Activated CD4-positive, alpha-beta memory T cell treated with anti-CD3 and anti-CD28 coated beads, Interleukin-2, amount 10 ng/mL, durations not matched to agents 7 days and 5 days (primary cell): ENCODE measurements around the gene PIH1D1. TPM values are rescaled to one million over a fixed set of nuclear protein-coding genes. Genes with fewer than 3 reads are reported as not detected.

ENCODE experiments used
- CTCF ChIA-PET: fragments of 350-600 bp; sonication (Branson Sonifier 250); formaldehyde crosslinking; loops from one replicate; lab custom pipeline; 2021; ENCODE audit warnings: antibody characterized with exemption, inconsistent platforms; lab: Charles Lee
- POLR2A ChIA-PET: fragments of 350-600 bp; sonication (Branson Sonifier 250); formaldehyde crosslinking; loops from one replicate; lab custom pipeline; 2021; ENCODE audit warnings: antibody characterized with exemption; lab: Charles Lee
- DNase-seq: peaks from one replicate; pipeline ENCODE4 v3.0.0-alpha.2; 2020
- H3K27ac Mint-ChIP-seq: one replicate; pipeline ENCODE4 v1.8.0; 2021; ENCODE audit warnings: mild to moderate bottlenecking, mixed read lengths
- H3K27me3 Mint-ChIP-seq: one replicate; pipeline ENCODE4 v1.8.0; 2021; ENCODE audit warnings: mixed read lengths
- H3K36me3 Mint-ChIP-seq: one replicate; pipeline ENCODE4 v1.8.0; 2021; ENCODE audit warnings: low read depth, mixed read lengths
- H3K4me1 Mint-ChIP-seq: one replicate; pipeline ENCODE4 v1.8.0; 2021; ENCODE audit warnings: mixed read lengths
- H3K4me3 Mint-ChIP-seq: one replicate; pipeline ENCODE4 v1.8.0; 2021; ENCODE audit warnings: mild to moderate bottlenecking, mixed read lengths
- H3K9me3 Mint-ChIP-seq: one replicate; pipeline ENCODE4 v1.8.0; 2021; ENCODE audit warnings: mixed read lengths
- total RNA-seq, 2 experiments: library from RNA; stranded (reverse); gene quantifications; one replicate each; pipeline ENCODE4 v1.2.3, GENCODE V29; 2021

The PIH1D1 gene
- 100 to 1,000 TPM; 168 to 170 TPM for total RNA-seq

DNA sequence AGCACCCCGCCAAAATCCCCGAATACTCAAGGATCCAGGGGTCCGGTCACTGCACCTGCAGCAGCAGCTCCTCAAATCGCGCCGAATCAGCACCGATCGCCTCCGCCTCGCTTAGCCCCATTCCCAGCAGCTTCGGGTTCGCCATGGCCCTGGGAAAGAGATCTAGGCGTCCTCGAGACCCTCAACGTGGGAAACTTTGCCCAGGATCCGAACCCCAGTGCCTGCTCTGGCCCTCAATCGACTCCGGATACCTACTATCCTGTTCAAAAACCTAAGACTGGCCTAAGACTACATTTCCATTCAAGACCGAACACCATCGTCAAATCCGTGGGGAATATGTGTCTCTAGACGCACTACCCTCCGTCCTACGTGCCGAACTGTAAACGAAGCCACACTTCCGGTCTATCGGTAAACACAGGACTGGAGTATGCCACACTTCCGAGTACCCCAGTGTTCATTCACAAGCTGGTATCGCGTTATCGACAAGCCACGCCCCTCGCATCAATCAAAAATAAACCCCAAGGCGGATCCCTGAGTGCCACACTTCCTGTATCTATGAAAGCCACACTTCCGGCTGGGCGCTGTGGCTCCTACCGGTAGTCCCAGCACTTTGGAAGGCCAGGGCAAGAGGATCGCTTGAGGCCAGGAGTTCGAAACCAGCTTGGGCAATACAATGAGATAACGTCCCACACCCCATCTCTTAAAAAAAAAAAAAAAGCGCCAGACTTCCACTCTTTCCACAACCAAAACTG lies at the start of gene PIH1D1:
Gene PIH1D1 (minus strand): TSS at position 385 of the 752 bp plus-strand sequence. CDS start 240 bp downstream, at position 145.
- peaks cover 72% of the 10 kb centered on the region for H3K4me1 Mint-ChIP-seq
- peaks cover 54% of the 10 kb centered on the region for H3K36me3 Mint-ChIP-seq

GRCh38 chr19:49499030-49499670 lies 47.5 kb upstream of the PIH1D1 start:
- no peaks in the 10 kb centered on the region for H3K27me3 Mint-ChIP-seq
- ChIA-PET POLR2A (interaction anchor here (0.6 to 2.8 kb wide), 11 partner anchors 29 to 539 kb away, joined by 3 to 7 read pairs (median 3); partner anchors contain the start of genes AKT1S1, PTH2 and TBC1D17), CTCF (interaction anchor here (0.7 to 1.7 kb wide), 6 partner anchors 8 to 50 kb away, joined by 3 to 7 read pairs (median 3); partner anchors contain the start of genes ALDH16A1 and RPL13A)
- peak overlapping the region; percentile 98 for H3K4me3 Mint-ChIP-seq
- DNase-seq = peak; percentile 72
- peak overlapping the region; percentile 99 for H3K27ac Mint-ChIP-seq
- peaks cover 65% of the 10 kb centered on the region for H3K4me1 Mint-ChIP-seq
- H3K9me3 Mint-ChIP-seq = no peaks in the 10 kb centered on the region
- peaks cover 42% of the 10 kb centered on the region for H3K36me3 Mint-ChIP-seq

More for the DNA sequence above, at the start of gene PIH1D1:
- CTCF ChIA-PET = interaction anchor here (0.6 to 10.1 kb wide), 10 partner anchors 9 to 1060 kb away, joined by 3 to 159 read pairs (median 4); partner anchors contain the start of genes FLT3LG and RUVBL2
- POLR2A ChIA-PET = interaction anchor here (0.8 to 6.8 kb wide), 16 partner anchors 9 to 225 kb away, joined by 3 to 192 read pairs (median 4); partner anchors contain the start of genes CD37, FLT3LG, KASH5 and PRMT1
- H3K27ac Mint-ChIP-seq = peak within 1 kb of the TSS; percentile 100
- no peaks in the 10 kb centered on the region for H3K27me3 Mint-ChIP-seq
- DNase-seq = peak; percentile 97
- peak within 1 kb of the TSS; percentile 99 for H3K4me3 Mint-ChIP-seq
- H3K9me3 Mint-ChIP-seq = no peaks in the 10 kb centered on the region

- H3K36me3 Mint-ChIP-seq = peaks cover 43% of the 10 kb centered on the region
- peak overlapping the region; percentile 98 for H3K4me3 Mint-ChIP-seq
- peak overlapping the region; percentile 99 for H3K27ac Mint-ChIP-seq
- ChIA-PET CTCF (interaction anchor here (0.7 to 1.7 kb wide), 5 partner anchors 8 to 48 kb away, joined by 3 to 7 read pairs (median 3); partner anchors contain the start of genes ALDH16A1 and RPL13A), POLR2A (interaction anchor here (0.7 to 2.8 kb wide), 7 partner anchors 29 to 219 kb away, joined by 3 to 7 read pairs (median 3); partner anchors contain the start of gene PTH2)
- no peaks in the 10 kb centered on the region for H3K9me3 Mint-ChIP-seq
- peaks cover 67% of the 10 kb centered on the region for H3K4me1 Mint-ChIP-seq
- no peaks in the 10 kb centered on the region for H3K27me3 Mint-ChIP-seq
- no peak for DNase-seq
These were observed 46.9 kb upstream of the PIH1D1 start for GRCh38 chr19:49498475-49498874.

DNA sequence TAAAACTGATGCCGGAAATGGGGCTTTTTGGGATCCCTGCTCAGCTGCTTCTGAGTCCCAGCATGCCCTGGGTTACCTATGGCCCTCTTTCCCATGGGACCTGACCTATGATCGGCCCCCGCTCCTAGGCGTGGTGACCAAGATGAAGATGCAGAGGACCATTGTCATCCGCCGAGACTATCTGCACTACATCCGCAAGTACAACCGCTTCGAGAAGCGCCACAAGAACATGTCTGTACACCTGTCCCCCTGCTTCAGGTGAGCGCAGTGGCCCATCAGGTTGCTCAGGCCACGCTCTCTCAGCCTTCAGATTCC lies 46.1 kb upstream of the PIH1D1 start:
- ChIA-PET POLR2A (interaction anchor here (1.1 to 2.8 kb wide), 3 partner anchors 24 to 167 kb away, joined by 3 to 7 read pairs (median 6); partner anchors contain the start of gene FLT3LG), CTCF (interaction anchor here (1.6 kb wide), 1 partner anchor 10 kb away, joined by 4 read pairs; the partner anchor contains the start of gene RPL13A)
- Mint-ChIP-seq H3K36me3 (peaks cover 51% of the 10 kb centered on the region), H3K4me1 (peaks cover 67% of the 10 kb centered on the region), H3K27ac (peak overlapping the region; percentile 99), H3K4me3 (peak overlapping the region; percentile 98), H3K27me3 (no peaks in the 10 kb centered on the region), H3K9me3 (no peaks in the 10 kb centered on the region)
- no peak for DNase-seq

DNA sequence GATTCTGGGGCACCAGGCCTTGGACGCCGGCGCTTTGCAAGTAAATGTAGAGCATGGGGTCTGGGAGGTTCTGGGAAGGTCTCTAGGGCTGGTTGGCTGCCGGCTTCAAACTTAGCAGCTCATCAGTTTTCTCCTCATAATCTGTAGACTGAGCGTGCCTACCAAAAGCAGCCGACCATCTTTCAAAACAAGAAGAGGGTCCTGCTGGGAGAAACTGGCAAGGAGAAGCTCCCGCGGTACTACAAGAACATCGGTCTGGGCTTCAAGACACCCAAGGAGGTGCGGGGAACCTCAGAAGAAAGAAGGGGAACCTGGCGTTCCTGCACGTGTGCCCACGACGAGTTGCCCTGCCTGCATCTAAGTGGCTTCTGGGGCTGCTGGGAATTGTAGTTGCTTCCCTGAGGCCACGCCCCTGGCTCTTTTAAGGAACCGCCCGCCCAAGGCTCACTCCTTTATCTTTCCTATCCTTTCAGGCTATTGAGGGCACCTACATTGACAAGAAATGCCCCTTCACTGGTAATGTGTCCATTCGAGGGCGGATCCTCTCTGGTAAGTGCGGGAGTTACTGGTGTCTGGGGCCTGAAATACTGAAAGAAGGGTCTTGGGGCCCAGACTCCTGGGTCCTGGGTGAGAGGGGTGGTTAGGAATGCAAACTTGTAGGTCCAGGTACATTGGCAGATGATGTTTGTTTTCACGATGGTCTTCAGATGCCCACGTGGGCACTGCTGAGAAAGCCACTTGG lies 45.6 kb upstream of the PIH1D1 start:
- H3K27ac Mint-ChIP-seq = peak overlapping the region; percentile 99
- peak overlapping the region; percentile 98 for H3K4me3 Mint-ChIP-seq
- no peaks in the 10 kb centered on the region for H3K9me3 Mint-ChIP-seq
- H3K4me1 Mint-ChIP-seq = peaks cover 67% of the 10 kb centered on the region
- CTCF ChIA-PET = interaction anchor here (1.0 to 2.3 kb wide), 6 partner anchors 9 to 52 kb away, joined by 3 to 8 read pairs (median 4); partner anchors contain the start of genes FLT3LG and RPL13A
- POLR2A ChIA-PET = interaction anchor here (0.5 to 3.6 kb wide), 10 partner anchors 24 to 167 kb away, joined by 3 to 27 read pairs (median 4); partner anchors contain the start of genes ALDH16A1, FLT3LG, PIH1D1 and RRAS
- peak; percentile 84 for DNase-seq
- H3K27me3 Mint-ChIP-seq = no peaks in the 10 kb centered on the region
- H3K36me3 Mint-ChIP-seq = peaks cover 56% of the 10 kb centered on the region

DNA sequence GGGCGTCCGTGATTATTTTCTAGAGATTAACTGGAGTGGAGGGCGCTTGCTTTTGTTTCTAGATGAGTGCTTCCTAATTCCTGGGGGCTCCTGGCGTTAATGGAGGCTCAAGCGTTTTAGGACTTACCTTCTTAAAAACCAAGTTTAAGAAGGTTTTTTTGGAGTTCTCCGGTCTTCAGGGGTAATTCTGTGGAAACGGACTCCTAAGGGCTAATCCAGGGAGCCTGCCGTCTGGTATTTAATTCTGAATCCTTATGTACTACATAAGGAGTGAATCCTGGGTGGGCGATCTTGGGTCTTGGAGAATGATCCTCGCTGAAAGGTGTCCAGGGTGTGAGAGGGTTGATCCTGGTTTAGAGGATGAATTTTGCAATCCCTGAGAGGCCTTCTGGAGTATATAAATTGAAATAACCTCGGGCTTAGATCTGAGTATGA lies 45.0 kb upstream of the PIH1D1 start:
- no peak for DNase-seq
- H3K4me1 Mint-ChIP-seq = peaks cover 67% of the 10 kb centered on the region
- peaks cover 62% of the 10 kb centered on the region for H3K36me3 Mint-ChIP-seq
- H3K27me3 Mint-ChIP-seq = no peaks in the 10 kb centered on the region
- peak overlapping the region; percentile 98 for H3K4me3 Mint-ChIP-seq
- peak overlapping the region; percentile 99 for H3K27ac Mint-ChIP-seq
- no peaks in the 10 kb centered on the region for H3K9me3 Mint-ChIP-seq
- ChIA-PET CTCF (interaction anchor here (1.0 to 2.3 kb wide), 7 partner anchors 9 to 180 kb away, joined by 3 to 8 read pairs (median 4); partner anchors contain the start of genes FLT3LG and RPL13A), POLR2A (interaction anchor here (0.5 to 3.6 kb wide), 14 partner anchors 20 to 380 kb away, joined by 3 to 27 read pairs (median 4); partner anchors contain the start of genes ALDH16A1, FLT3LG, PIH1D1 and RRAS)

GRCh38 chr19:49492573-49493405 lies 41.2 kb upstream of the PIH1D1 start:
- DNase-seq = no peak
- Mint-ChIP-seq H3K36me3 (peaks cover 71% of the 10 kb centered on the region), H3K27me3 (no peaks in the 10 kb centered on the region), H3K27ac (peak overlapping the region; percentile 76), H3K9me3 (no peaks in the 10 kb centered on the region), H3K4me1 (peaks cover 68% of the 10 kb centered on the region), H3K4me3 (peak overlapping the region; percentile 28)
- ChIA-PET CTCF (interaction anchor here (1.1 to 1.2 kb wide), 2 partner anchors 20 to 78 kb away, joined by 5 to 6 read pairs; no protein-coding TSS in a partner anchor), POLR2A (interaction anchor here (0.9 to 3.5 kb wide), 12 partner anchors 13 to 185 kb away, joined by 3 to 21 read pairs (median 4); partner anchors contain the start of genes ALDH16A1, BCL2L12, IRF3 and PRMT1)

DNA sequence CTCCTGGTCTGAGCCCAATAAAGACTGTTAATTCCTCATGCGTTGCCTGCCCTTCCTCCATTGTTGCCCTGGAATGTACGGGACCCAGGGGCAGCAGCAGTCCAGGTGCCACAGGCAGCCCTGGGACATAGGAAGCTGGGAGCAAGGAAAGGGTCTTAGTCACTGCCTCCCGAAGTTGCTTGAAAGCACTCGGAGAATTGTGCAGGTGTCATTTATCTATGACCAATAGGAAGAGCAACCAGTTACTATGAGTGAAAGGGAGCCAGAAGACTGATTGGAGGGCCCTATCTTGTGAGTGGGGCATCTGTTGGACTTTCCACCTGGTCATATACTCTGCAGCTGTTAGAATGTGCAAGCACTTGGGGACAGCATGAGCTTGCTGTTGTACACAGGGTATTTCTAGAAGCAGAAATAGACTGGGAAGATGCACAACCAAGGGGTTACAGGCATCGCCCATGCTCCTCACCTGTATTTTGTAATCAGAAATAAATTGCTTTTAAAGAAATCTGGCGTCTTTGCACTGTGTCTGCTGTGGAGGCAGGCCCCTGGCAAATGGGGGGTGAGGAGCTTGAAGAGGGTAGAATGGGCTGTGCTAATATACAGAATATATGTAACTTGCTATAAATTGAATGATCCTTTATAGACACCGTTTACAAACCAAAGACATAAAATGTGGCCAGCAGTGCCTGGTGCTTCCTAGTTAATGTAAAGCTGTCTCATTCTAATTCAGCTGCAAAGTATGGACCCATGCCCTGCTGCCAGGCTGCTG lies 40.4 kb upstream of the PIH1D1 start:
- H3K4me1 Mint-ChIP-seq = peaks cover 68% of the 10 kb centered on the region
- H3K36me3 Mint-ChIP-seq = peaks cover 71% of the 10 kb centered on the region
- DNase-seq = no peak
- POLR2A ChIA-PET = interaction anchor here (0.6 to 2.8 kb wide), 12 partner anchors 9 to 186 kb away, joined by 3 to 13 read pairs (median 4); partner anchors contain the start of genes ALDH16A1 and PRMT1
- peak overlapping the region; percentile 76 for H3K27ac Mint-ChIP-seq
- no peak overlapping the region for H3K4me3 Mint-ChIP-seq
- H3K9me3 Mint-ChIP-seq = no peaks in the 10 kb centered on the region
- CTCF ChIA-PET = interaction anchor here (1.1 to 1.2 kb wide), 2 partner anchors 19 to 79 kb away, joined by 5 to 6 read pairs; no protein-coding TSS in a partner anchor
- no peaks in the 10 kb centered on the region for H3K27me3 Mint-ChIP-seq

GRCh38 chr19:49491030-49491803 lies 39.6 kb upstream of the PIH1D1 start:
- Mint-ChIP-seq H3K9me3 (no peaks in the 10 kb centered on the region), H3K36me3 (peaks cover 68% of the 10 kb centered on the region), H3K27me3 (no peaks in the 10 kb centered on the region), H3K4me1 (peaks cover 69% of the 10 kb centered on the region), H3K4me3 (peak overlapping the region; percentile 95), H3K27ac (peak overlapping the region; percentile 87)
- ChIA-PET POLR2A (interaction anchor here (0.8 to 4.6 kb wide), 6 partner anchors 14 to 89 kb away, joined by 3 to 68 read pairs (median 4); partner anchors contain the start of genes ALDH16A1 and NOSIP), CTCF (interaction anchor here (0.9 to 1.2 kb wide), 3 partner anchors 8 to 59 kb away, joined by 3 to 5 read pairs (median 3); no protein-coding TSS in a partner anchor)
- no peak for DNase-seq
